HEK293T (cell line): ENCODE results near the gene TRAF3.

Experiments
- ARNT ChIP-seq: fragments of 450-650 bp; IDR thresholded peaks from 2 replicates; pipeline ENCODE4 v1.6.1; 2017; ENCODE audit warnings: mild to moderate bottlenecking
- BHLHE40 ChIP-seq: fragments of 450-650 bp; IDR thresholded peaks from 2 replicates; pipeline ENCODE4 v1.6.1; 2016; ENCODE audit warnings: mild to moderate bottlenecking, moderate library complexity, borderline replicate concordance
- FOXK2 ChIP-seq: fragments of 450-650 bp; IDR thresholded peaks from 2 replicates; pipeline ENCODE4 v1.6.1; 2016; ENCODE audit warnings: mild to moderate bottlenecking
- FOXM1 ChIP-seq: fragments of 450-650 bp; IDR thresholded peaks from 2 replicates; pipeline ENCODE4 v1.6.1; 2017; ENCODE audit warnings: mild to moderate bottlenecking, borderline replicate concordance
- SP1 ChIP-seq: fragments of 450-650 bp; IDR thresholded peaks from 2 replicates; pipeline ENCODE4 v1.6.1; 2017
- SUZ12 ChIP-seq: fragments of 450-650 bp; IDR thresholded peaks from 2 replicates; pipeline ENCODE4 v1.6.1; 2016; ENCODE audit warnings: mild to moderate bottlenecking
- TARDBP ChIP-seq: fragments of 450-650 bp; IDR thresholded peaks from 2 replicates; pipeline ENCODE4 v1.6.1; 2016

GRCh38 chr14:102883554-102883953 lies 106.3 kb downstream of the TRAF3 start:
- TF ChIP-seq SUZ12 (no peak), FOXM1 (no peak), TARDBP (no peak), FOXK2 (no peak), ARNT (no peak), BHLHE40 (no peak), SP1 (no peak)
